Mucosa of gallbladder (tissue), 1 donor: Measurements from ENCODE around the gene ARRB1. TPM values are rescaled to one million over a fixed set of nuclear protein-coding genes. Genes with fewer than 3 reads are reported as not detected.
"Not testable (repeated sequence)": the region's sequence is repeated elsewhere in the genome, so short reads cannot be mapped to it uniquely, and the experiment has no call there.

ENCODE experiments used
- DNase-seq: peaks from one replicate; pipeline ENCODE4 v3.0.0-alpha.2; 2020; ENCODE audit warnings: low spot score
- total RNA-seq: library from RNA; stranded (reverse); gene quantifications from one replicate; pipeline ENCODE4 v1.2.1, GENCODE V29; 2021
- donor health status: DM: no; HTN: no; CAD: no.

ARRB1 gene
- total RNA-seq, 1 donor from 2014 or later: 57.7 TPM

DNA sequence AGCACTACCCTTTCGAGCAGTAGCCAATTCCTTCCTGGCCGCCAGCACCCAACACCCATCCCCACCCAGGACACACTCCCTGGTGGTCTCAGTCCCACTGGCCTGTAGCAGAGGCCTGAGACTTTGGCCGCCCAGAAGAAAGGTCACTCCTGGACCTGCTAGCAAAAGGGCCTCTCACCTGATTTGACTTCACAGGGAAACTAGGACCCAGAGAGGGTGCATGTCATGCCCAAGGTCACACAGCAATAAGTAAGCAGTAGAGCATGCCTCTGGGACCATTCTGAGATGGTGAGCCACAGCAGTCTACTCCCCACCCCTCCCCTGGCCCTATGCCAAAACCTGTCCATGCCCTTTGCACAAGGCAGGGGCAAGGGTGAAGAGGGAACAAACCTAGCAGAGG is 7.3 kb downstream of the ARRB1 start:
- no peak for DNase-seq

DNA sequence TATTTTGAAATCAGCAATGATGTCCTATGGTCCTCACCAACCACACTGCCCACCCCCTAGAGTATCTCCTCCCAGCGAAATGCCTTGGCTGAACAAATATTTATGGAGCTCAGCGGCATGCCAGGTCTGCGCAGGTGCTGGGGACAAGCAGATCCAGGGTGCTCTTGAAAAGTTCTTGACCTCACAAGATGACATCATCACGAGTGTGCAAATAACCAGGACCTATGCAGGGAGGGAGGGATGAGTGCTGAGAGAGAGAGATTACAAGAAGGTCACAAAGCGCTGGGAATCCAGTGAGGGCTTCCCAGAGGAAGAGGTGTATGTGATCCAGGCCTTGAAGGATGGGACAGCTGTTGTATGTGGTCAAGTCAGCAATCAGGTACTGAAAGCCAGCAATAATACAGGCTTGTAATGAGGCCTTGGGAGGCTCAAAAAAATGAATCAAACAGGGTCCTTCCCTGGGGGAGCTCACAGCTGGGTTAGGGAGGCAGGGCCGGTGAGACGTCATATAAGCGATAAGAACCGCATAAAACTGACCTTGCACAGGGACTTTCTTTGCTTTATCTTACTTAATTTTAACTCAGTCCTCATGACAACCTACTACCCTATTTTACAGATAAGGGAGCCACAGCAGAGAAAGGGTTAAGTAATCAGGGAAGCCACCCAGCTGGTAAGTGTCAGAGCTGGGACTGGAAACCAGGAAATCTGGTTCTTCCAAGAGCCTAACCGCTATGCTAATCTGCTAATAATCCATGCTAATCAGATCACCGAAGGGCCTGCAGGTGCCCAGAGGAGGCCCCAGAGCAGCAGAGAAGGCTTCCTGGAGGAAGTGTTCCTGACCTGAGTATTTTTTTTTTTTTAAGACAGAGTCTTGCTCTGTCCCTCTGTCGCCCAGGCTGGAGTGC is 8.2 kb downstream of the ARRB1 start:
- DNase-seq: peak; percentile 68

DNA sequence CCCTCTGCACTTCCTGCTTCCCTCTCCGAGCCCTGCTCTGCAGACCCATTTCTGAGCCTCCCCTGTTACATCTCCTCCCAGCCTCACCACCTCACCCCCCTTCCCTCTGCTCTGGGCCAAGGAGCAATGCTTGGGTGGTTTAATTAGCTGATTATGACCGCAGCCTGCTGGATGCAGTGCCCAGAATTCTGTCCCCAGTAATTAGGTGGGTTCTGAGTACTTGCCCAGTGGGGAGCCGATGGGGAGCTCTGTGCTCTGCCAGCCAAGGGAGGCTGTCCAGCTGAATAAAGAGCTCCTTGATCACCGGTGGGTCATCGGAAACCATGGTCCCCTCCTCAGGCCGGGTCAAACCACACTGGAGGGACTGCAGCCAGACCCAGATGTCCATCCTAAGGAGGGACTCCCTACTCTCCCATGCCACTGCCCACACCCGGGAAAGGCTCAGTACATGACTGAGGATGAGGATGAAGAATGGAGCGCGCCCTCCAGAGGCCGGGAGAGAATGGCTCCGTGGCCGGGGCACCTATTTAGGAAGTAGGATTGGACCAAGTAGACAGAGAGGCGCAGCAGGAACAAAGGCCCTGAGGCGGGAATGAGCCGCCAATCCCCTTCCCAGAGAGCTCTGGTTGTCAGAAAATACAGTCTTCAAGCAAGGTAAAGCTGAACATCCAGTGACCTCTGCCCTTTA is 9.1 kb downstream of the ARRB1 start:
- no peak for DNase-seq

DNA sequence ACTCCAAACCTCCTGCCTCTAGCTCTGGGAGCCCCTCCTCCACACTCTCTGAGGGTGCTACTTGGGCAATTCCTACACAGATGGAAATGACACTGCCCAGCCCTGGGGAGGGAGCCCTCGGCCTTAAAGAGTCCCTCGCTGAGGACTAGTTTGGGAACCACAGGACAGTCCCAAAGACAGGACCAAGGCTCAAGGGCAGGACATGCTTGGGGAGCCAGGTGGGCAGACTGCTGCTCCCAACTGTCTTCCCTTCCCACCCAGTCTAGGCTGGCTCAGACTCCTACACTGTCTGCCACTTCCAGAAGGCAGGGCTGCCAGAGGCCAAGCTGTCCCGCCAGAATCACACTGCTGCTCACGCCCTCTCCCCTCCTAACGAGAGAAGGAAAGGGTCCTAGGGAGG is 9.8 kb downstream of the ARRB1 start:
- no peak for DNase-seq

DNA sequence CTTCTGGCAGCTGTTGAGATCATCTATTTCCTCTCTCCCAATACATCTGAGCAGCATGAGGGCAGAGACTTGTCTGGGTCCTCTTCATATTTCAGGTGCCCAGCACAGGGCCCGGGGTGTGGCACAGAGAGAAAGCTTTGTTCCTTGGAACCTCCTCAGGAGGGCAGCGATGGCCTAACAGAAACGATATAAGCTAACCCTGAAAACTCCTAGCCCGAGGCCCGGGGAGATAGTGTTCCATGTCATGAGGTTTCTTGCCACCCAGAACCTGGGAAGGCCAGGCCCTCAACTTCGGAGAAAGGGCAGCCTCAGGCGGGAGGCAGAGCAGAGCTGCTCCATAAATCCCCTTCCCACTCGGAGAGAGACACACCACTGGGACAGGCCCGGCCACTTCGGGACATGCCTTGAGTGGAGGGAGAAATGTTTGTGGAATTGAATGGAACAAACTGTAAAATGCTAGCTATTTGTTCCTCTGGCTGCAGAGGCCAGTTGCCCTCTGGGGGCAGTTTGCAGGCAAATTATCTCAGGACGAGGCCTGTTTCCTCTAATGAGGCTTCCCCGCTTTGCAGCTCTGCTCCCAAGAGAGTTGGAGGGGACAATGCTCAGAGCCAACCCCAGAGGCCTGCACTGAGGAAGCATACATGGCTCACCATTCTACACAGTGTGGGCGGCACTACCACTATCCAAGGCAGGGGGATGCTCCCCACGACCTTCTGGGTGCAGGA is 11.6 kb downstream of the ARRB1 start:
- DNase-seq: no peak

DNA sequence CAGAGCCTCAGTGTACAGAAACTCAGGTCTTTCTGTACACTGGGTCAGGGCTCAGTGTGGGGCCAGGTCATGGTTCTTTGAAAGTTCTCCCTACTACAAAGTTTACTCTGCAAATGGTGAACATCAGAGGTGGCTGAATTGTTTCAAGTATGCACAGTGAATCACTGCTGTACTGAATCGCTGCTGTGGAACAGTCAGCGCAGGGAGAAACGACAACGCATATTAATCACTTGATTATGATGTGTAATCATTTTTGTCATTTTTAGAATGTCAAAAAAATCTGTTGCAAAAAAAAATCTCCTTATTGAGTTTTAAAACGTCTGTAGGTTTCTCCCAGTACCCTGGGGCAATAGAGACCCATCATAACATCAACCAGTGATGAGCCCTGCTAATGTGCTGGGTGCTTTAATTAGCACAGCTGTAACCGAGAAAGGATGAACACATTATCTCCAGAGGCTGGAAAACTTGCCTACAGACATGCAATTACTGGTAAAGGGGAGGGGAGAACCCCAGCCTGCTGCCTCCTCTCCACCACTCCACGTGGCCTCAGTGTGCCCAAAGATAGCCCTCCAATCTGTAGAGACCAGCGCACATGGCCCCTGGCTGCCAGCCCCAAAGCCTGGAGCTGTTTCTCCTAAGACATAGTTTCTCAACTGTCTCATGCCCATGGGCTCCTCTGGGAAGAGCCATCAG is 12.8 kb downstream of the ARRB1 start:
- no peak for DNase-seq

DNA sequence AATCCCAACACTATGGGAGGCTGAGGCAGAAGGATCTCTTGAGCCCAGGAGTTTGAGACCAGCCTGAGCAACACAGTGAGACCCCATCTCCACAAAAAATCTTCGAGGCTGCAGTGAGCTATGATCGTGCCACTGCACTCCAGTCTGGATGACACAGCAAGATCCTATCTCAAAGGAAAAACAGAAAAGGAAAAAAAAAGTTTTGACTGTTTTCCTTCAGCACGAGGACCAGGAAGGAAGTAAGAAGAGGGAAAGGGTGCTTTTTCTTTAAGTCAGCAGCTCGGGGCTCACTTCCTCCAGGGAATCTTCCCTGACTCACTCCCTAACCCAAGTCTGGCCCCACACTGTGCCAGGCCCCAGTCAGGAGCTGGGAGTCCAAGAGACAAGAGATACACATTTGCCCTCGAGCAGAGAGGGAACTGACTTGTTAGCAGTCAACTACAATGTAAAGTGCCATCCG is 14.2 kb downstream of the ARRB1 start:
- no peak for DNase-seq

DNA sequence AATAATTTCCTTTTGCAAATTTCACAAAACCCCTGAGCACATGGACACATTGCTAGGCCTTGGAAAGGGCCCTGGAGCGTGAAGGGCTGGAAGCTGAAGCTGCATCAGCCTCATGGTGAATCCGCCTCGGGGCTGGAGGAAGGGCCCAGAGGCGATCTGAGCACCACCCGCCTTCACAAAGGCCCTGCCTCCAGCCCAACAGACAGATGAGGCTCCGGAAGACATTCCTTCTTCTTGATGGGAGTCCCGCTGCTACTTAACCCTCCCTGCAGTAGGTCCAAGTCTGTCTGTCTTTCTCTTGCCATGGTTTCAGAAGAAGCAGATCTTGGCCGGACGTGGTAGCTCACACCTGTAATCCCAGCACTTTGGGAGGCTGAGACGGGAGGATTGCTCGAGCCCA is 16.5 kb downstream of the ARRB1 start:
- DNase-seq: no peak

DNA sequence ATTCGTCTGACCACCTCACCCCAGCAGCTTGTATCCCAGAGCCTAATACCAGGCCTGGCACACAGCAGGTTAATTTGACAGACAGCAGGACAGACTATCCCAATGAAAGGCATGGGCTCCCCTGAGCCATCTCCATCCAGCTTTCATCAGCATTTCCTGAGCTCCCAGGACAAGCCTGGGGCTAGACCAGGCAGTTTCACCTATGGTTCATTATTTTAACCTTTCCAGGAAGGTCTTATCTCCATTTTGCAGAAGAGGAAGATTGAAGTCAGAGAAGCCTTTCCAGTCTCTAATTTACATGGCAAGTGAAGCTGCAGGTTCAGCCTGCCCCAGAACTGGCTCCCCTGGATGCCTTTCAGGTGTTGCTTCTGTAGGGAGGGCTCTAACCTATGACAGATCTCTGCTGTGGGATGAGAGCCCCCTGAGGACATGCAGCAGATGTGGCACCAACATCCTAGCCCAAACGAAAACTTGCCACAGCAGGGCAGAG is 17.0 kb downstream of the ARRB1 start:
- DNase-seq: no peak

DNA sequence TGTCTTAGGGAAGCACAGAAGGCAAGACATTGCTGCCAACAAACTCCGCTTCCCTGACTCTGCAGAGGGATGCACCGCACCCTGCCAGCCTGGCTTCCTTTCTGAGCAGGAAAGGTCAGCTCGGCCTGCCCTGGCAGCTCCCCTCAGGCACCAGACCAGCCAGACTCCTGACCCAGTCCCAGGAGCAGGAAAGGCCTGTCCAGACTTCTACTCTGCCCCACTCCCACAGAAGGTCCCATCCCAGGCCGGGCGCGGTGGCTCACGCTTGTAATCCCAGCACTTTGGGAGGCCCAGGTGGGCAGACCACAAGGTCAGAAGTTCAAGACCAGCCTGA is 17.7 kb downstream of the ARRB1 start:
- DNase-seq: no peak

DNA sequence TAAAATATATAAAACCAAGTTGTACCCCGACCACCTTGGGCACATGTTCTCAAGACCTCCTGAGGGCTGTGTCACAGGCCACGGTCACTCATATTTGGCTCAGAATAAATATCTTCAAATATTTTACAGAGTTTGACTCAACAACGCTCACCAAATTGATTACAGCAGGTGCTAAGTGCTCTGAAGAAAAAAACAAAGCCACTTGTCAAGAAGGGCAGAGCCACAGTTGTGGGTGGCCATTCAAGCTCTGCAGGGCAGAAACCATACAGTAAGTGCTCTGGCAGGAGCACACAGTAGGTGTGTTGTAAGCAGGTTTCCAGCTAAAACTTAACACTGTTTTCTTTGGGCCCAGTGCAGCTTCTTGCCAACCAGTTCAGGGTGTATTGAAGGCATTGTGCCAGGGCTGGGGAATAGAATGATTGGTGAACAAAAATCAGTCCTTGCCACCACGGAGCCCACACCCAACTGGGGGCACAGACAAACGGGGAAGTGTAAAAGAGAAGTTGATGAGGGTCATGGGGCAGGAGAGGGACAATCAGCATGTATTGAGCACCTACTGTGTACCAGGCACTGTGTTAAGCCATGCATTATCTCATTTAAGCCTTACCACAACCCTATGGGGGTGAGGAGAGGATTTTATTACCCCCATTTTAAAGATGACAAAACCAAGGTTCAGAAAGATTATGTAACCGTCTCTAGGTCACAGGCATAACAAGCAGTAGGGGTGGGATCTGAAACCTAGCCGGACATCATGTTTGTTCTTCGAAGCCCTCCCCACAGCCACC is 18.2 kb downstream of the ARRB1 start:
- no peak for DNase-seq

DNA sequence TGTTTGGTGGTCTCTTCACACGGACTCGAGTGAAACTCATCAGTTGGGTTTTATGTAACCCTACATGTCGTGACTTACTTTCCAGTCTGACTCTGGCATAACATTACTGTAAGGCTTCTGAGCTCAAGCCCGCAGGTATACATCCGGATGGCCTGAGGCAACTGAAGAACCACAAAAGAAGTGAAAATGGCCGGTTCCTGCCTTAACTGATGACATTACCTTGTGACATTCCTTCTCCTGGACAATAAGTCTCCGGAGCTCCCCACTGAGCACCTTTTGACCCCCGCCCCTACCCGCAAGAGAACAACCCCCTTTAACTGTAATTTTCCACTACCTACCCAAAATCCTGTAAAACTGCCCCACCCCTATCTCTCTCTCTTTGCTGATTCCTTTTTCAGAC is 19.7 kb downstream of the ARRB1 start:
- DNase-seq: not testable (repeated sequence)

DNA sequence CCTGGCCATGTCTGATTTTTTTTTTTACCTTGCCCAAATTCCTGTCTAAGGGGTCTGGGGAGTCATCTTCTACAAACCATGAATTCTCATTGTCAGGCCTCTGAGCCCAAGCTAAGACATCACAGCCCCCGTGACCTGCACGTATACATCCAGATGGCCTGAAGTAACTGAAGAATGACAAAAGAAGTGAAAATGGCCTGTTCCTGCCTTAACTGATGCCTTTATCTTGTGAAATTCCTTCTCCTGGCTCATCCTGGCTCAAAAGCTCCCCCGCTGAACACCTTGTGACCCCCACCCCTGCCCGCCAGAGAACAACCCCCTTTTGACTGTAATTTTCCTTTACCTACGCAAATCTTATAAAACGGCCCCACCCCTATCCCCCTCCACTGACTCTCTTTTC is 20.2 kb downstream of the ARRB1 start:
- DNase-seq: not testable (repeated sequence)

DNA sequence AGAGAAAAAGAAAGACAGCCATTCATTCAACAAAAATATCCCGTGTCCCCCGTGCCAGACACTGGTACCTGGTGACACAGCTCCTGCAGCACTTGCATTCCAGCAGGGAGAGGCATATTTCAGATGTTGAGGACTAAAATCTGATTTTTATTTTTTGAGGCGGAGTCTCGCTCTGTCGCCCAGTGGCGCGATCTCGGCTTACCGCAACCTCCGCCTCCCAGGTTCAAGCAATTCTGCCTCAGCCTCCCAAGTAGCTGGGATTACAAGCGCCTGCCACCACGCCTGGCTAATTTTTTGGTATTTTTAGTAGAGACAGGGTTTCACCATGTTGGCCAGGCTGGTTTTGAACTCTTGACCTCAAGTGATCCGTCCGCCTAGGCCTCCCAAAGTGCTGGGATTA is 20.6 kb downstream of the ARRB1 start:
- not testable (repeated sequence) for DNase-seq

DNA sequence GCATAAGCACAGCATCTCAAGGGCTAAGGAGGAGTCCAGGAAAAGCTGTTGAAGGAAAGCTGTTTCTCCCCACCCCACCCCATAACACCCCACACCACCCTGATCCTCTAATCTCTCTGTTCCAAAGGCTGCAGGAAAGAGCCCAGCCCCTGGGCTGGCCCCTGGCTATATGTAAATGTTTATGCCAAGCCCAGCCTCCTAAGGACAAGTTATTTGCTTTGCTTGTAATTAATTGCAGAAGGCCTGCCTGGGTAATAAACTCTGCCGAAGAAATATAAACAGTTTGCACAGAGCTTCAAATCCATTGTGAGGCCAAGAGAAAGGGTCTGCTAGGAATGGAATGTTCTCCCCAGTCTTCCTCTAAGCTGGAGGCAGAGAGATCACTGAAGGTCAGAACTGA is 21.2 kb downstream of the ARRB1 start:
- DNase-seq: no peak

DNA sequence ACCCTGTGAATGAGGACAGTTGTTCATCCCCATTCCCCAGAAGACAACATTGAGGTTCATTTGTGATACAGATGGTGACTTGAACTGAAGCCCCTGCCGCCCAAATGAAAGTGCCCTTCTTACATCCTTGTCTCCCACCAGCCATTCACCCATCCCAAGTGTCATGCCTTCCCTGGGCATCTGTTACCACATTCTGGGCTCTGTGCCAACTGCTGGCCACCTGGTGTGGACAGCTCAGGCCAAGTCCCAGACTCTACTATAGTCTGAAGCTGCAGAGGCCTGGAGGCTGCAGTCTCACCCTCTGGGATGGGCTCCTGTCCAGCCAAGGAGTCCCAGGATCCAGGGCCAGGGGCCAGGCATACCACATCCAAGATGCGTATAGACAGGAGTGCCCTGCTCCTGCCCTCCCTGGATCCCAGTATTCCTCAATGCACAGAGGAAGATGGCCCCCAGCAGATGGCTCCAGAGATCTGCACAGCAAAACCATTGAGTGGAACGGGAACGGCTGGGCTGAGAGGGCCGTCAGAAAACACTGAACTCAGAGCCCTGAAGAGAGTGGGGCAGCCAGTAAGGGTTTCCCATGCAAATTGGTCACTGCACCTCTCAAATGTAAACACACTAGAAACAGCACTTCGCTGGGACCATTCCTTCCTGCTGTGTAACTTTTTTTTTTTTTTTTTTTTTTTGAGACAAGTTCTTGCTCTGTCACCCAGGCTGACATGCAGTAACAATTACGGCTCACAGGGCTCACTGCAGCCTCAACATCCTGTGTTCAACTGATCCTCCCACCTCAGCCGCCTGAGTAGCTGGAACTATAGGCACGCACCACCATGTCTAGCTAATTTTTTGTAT is 22.8 kb downstream of the ARRB1 start:
- peak; percentile 74 for DNase-seq

DNA sequence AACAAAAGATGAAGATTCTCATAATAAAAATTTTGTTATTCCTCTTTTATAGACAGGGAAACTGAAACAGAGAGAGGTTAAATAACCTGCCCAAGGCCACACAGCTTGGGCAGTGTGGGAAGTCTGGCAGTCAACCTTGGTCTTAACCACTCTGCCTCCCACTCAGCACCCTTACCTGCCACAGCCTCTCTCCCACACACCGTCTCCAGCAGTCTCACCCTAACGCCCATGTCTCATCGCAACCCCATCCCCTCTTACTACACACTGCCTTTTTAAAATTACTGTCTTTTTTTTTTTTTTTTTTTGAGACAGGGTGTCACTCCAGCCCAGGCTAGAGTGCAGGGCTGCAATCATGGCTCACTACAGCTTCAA is 25.0 kb downstream of the ARRB1 start:
- DNase-seq: no peak

DNA sequence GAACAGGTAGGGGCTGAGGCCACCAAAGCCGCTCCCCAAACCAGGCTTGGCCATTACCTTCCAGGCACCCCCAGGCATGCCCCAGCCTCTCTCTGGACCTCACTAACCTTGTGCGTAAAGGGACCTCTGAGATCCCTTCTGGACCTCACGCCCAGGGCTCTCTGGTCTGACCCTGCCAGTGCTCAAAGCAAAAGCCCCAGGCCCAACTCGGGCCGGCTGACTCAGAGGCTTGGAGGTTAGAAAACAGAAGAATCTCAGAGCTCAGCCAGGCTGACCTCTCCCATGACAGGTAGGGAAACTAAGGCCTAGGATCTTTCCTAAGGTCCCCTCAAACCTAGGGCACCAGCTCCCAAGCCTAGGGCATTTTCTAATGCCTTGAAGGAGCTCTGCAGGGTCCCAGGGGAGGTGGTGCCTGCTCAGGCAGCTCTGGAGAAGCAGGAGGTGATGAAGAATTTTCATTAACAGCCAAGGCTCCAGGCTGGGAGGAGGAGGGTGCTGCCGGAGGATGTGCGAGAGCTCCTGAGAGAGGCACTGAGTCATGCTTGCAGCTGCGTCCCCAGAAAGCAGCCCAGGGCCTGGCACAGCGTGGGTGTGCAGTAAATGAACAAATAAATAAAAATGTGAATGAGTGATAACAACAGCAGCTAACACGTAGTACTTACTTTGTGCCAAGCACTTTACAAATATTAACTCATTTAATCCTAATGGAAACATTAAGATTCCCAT is 25.6 kb downstream of the ARRB1 start:
- DNase-seq: peak; percentile 34

DNA sequence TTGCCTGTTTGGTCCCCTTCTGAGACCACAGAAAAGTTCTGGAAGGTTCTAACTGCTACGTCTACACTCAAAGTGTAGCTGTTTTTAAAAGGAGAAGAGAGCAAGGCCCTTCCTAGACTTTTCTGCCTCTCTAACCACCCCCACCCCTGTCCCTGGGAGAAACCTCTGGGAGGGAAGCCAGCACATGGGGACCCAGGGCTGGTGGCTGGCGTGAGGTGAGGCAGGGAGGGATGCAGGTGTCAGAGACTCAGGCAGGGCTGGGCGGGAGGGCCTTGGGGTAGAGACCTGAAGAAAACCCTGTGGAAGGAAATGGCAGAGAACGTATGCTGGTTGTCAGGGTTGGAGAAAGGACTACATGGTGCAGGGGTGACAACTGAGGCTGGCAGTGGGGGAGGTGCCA is 26.7 kb downstream of the ARRB1 start:
- DNase-seq: no peak
